ENCODE measurements around the gene LDB2.

Gene LDB2

DNA sequence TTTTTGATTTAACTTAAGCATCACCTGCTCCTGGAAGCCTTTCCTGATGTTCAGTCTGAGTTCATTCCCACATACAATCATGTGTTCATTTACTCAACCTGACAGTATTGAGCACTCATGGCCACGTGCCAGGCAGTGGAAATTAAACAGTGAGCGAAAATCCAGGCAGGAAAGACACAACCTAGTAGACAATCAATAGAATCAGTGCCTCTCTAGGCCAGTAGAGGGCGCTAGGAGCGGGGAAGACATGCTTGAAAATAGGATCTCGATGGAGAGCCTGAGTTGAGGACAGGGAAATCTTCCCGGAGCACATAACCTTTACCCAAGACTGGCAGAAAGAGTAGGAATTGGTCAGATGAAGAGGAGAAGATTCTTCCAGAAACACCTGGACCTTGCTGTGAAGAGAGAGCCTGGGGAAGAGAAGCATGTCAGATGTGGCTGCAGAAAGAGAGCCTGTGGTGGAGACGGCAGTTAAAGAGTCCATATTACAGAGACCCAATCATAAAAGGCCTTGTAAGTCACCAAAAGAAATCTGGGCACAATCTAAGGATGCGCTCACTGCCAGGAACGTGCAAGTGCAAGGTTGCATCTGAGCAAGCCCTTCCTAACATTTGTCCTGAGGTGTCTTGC, 103.5 kb downstream of the LDB2 start:
- peak; percentile 1 for DNase-seq

DNA sequence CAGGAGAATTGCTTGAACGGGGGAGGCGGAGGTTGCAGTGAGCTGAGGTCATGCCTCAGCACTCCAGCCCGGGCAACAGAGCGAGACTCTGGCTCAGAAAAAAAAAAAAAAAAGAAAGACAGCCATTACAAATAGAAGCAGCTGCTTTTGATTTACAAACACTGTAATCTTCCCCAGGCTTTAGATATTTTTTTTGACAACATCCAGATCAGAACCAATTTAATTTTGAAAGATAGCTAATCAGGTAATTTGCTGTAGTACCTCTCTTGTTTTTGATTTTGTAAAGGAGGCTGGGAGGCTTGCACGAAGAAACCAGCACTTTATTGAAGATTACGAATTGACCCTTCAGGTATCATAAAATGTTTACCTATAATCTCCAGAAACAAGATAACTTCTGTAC, 107.0 kb downstream of the LDB2 start:
- DNase-seq, result no peak

DNA sequence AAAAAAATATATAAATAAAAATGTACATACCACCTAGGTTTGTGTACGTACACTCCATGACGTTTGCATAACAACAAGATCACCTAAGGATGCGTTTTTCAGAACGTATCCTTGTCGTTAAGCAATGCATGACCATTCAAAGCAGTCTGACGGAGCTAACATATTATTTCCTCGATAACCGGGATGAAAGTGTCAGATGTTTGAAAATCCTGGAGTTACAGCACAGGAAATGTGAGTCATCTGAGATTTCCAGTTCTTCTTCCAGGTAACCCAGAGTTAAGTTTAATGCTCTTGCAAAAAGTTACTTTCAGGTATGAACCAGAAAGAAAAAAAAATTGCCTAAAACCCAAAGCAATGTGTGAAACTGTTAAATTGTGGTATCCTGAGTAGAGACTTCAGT, 107.9 kb downstream of the LDB2 start:
- no peak for DNase-seq

DNA sequence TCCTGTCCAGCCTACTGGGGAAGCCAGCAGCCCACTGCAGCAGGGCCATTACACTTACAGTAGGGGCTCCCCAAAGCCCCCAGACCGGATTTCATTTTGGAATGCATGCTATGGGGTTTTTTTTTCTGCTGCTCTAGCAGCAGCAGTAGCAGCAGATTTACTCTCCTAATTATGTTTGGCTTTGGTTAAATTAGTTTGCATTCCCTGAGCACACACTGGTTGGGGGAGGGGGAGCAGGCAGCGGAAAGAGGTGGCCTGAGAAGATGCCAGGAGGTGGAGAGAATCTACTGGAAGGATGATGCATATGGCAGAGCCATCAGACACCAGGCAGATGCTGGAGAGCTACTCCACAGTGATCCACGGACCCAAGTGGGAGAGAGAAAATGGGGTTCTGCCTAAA, 109.6 kb downstream of the LDB2 start:
- DNase-seq, result no peak

DNA sequence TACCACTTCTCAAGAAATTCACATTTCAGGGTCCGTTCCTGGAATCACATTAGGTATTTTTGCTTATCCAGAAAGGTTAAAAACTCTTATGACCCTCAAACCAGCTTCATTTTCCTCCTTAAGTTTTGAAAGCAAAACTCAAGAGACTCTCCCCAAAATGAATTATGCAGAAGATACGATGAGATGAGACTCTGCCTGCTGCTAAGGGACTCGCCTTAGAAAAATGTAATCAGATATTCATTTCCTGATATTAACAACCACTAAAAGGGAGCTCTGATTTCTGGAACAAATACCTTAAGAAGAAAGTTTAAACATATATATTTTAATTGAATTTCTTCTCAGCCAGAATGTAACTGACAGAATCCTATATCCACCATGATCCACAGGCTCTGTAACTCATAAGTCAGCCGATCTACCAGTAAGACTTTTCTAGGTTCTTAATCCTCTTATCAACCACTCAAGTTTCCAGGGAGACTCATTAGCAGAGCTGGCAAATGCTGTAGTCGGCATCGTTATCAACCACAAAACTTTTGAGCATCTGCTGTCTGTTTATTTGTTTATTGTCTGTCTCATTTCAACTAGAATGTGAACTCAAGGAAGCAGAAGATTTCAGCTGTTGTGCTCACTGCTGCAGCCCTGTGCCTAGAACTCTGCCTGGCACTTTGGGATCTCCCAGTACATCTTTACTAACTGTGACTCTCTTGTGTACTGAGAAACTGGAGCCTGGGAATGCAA, 112.5 kb downstream of the LDB2 start:
- DNase-seq, result no peak

DNA sequence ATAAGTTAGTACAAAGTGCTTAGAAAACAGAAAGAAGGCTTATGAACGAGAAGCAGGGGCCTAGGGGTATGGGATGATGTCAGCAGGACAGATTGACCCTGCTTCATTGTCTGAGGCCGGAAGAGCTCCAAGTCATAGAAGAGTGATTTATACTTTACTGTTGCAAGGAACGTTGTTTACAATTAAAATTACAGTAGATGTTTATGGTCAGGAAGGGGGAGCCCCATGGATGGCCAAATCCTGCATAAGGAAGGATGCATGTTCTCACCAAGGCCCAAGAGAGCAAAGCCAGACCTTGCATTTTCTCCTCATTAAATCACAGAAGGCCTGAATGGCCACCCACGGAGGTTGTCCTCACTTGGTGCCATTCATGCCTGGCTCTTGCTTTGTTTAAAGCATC, 115.3 kb downstream of the LDB2 start:
- no peak for DNase-seq

DNA sequence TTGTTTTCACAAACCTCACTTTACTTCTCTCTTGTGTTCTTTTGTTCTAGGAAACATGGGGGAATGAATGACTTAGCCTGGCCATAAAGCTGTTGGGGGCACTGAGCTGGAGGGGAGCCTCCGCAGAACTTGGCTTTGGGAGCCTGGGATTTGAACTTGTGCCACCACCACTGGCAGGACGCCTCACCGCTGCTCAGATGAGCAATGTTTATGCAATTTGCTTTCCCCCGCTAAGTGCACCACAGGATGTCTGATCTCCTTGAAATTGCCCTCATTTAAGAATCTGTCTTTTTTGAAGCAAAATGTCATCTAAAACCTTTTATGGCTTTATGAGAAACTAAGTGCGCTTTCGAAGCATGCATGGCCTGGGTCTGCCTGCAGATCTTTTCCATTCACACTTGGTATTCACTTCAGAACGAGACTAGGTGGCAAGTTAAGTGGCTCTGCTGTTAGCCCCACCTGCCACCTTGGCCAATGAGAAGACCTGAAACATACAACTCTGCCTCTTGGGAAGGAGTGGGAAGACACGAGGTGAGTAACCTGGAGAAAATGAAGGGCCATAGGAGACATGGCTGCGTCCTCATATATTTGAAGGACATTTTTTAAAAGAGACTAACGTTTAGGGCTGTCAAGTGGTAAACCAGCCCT, 119.3 kb downstream of the LDB2 start:
- no peak for DNase-seq

DNA sequence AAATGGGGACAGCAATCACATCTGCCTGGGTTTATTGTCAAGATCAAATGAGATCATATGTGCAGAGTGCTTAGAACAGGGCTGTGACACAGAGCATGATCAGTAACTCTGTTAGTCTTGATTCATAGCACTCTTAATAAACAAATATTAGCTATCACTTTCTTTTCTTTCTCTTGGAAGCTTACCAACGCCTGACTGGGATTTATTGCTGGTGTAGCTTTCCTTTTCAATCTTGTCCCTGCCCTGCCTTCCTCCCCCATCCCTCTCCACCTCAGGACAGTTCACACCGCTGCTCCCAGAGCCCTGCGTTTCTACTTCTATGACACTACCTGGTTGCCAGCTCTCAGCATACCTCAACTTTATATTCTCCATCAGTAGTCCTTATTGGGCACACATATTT, 120.7 kb downstream of the LDB2 start:
- no peak for DNase-seq

DNA sequence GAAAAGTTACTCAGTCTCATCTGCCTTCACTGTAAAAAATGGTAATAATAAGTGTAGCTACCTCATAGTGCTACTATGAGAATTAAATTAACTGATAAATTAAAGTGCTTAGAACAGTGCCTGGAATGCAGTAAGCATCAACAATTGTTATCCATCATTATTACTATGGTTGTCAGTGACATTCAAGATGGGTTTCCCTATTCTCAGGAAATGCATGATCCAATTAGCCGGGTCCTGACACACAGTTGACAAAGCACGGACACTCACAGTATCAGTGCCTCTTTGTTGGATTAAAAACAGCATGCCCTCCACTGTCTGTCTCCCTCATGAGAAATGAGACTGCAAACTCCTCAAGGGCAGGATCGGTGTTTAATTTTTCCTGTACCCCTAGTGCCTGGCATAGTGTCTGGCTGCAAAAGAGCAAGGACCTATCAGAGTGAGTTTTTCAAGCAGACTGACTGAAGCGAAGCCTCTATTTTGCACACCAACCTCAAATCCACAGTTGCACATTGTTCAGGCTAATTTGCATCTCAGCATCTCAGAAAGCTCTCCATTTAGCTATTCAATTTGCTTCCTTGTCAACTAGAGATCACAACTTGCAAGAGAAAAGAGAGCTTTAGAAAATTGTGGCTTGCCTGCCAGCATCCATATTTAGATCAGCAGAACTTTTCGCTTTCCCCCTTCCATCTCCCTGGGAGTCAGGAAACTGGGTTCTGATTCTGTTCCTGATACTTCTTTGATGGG, 122.9 kb downstream of the LDB2 start:
- no peak for DNase-seq

DNA sequence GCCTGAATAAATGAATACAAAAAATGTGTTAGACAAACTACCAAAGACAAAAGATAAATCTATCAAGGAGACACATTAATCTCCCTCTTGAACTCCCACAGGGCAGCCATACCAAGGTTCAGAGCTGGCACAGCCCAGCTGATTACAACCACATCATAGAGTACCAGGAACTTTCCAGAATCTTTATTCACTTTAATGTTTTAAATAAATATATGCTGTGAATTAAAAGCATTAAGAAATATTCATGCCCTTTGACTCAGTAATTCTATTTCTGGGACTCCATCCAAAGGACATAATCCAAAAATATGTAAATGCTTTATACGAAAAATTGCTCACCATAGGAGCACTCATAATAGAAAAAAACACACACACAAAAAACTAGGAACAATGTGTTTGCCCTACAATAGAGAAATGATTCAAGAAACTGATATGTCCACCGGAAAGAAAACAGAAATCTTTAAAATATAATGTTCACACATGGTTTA, 126.0 kb downstream of the LDB2 start:
- no peak for DNase-seq

DNA sequence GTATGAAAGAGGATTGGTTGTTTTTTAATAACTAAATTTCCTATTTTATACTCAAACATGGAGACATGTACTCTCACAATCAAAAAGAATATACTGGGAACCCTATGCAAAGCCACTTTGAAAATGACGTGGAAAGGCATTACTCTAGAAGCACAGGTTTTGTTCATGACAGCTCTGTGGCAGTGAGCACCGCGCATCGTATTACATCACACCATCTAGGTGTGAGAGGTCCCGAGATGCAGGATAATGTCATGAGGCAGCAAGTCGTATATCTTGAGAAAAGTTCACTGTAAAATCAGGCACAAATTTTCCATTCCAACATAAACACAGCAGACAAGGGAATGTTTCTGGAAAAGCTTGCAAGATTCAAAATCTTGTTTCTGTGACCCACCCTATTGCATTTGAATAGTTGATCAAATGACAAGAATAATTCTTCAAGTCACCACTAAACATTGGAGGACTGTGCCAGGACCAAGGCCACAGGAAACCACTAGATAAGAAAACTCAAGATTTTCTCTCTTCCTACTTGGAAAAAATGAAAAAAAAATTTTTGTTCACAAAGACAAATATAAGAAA, 127.6 kb downstream of the LDB2 start:
- no peak for DNase-seq

DNA sequence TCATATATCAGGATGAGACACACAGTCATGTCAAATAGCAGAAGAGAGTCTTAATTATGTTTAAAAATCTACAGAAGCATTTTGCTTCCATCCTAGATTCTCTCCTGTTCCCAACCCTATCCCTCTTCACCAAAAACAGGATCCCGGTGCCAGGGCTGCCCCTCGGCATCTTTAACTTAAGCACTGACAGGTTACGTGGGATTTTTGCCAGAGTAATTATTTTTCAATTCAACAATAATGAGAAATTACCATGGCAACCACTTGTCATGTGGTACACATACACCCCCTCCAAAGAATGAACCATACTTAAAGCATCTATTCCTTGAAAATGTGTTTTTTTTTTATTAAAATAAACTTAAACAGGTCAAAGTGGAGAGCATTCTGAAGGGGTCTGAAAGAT, 130.6 kb downstream of the LDB2 start:
- no peak for DNase-seq

DNA sequence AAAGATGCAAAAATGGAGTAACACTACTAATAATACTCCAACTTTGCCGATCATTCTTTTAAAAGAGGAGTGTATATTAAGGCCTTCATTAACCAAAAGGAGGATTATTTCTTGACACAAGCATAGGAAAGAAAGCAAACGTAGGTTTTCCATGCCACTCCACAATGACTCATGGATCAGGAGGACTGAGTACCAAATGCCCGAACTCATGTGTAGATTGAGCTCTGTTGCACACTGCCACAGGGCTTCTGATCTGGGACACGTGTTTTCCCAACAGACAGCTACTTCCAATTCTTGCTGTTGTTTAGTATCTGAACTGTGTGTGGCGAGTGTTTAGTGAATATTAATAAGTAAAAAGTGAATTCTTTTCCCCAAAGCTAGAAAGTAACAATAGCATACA, 131.2 kb downstream of the LDB2 start:
- DNase-seq, result no peak

DNA sequence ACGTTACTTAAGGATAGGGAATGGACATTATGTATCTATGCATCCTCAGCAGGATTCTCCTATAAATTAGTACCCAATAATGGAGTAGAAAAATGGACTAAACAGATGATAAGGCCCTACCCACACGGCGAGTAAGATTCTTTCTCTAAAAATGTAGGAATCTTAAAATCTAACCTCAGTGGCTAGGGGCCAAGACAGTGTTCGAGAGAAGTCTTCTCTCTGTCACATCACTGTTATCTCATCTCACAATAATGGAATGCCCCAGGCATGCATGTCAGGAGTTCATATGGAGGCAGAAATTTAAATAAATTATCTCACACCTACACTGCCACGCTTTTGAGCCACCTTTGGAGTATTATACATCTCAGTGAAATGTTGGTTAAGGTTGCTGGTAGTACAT, 132.9 kb downstream of the LDB2 start:
- no peak for DNase-seq

DNA sequence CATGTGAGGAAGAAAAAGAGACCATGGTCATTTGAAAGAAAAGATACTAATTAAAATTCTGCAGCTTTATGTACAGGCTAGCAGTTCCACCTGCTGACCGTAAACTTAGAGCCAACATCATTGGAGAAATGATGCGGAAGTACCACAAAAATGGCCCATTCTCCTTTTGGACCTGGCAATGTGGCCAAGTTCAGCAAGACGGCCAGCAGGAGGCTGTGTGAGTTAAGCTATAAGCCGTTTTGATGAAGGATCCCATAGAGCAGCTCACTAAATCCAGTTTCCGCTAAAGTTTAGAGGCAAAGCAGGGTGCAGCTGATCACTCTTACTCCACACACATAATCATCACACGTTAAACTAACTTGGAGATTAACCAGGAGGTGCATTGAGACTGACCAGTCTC, 133.8 kb downstream of the LDB2 start:
- DNase-seq, result no peak

DNA sequence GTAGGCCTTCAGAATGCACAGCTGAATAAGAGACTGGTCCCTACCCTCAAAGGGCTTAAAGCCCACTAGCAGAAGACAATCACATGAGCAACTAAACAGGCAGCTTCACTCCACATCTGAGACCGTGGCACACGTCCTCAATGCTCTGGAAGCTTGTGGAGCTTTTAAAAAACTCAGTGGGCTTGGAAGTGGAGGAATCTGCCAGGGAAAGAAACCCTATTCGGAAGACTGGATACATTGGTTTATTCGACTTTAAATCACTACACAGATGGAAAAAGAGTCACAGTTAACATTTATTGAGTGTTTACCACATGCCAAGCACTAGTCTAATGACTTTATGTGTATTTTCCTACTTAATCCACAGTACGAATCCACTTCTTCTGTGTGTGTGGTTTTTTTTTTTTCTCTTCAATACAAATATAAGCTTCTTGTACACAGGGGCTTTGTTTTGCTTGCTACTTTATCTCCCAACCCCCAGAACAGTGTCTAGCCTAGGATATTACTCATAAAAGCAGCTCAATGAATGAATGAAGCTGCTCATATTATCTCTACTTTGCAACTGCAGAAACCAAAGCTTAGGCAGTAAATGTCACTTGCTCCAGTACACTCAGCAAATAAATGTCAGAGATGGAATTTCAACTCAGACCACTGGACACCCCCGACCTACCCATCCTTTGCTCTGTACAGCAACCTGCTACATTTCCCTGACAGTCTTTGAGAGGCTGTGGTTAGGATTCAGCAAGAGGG, 137.7 kb downstream of the LDB2 start:
- no peak for DNase-seq

DNA sequence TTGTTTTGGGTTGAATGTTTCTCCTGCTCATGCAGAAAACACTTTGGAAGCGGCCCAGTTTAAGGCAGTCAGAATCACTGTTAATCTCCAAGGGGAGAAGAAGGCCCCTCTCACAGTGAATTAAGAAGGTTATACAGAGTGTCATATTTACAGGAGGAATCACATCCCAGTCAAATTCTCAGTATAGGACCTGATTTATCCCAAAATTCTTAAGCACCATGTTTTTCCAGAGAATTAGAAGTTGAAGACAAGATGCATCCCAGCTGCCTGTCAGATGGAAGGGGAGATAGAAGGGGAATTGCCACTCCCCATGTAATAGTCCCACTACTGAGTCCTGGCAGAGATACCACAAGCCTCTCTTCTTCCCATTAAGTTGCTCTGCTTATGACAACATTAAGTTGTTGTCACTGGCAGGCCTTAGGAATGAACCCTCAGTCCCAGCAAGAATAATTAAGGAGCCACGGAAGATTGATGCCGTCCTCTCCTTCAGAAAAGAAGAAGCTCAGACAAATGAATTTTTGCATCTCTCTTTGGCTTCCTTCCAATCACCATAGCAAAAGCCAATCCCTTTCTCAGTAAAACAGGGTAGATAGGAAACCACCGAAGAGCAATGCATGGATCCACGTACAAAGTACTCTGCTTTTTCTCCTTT, 138.4 kb downstream of the LDB2 start:
- no peak for DNase-seq

DNA sequence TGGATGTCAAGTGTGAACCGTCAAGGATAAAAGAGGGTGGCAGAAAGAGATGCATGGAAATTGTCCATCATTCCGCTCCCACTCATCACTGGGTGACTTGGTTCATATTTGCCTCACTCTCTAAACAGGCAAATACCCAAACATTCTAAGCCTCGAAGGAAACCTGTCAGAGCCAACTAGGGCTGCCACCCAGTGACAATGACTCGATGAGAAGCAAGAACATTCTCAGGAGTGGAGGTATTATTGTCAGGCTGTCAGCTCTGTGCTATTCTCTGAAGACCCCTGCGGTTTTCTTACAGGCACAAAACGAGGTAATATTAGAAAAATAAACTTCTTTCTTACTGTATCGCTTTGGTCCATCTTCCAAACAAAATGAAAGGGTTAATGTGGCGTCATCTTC, 139.6 kb downstream of the LDB2 start:
- DNase-seq, result no peak

DNA sequence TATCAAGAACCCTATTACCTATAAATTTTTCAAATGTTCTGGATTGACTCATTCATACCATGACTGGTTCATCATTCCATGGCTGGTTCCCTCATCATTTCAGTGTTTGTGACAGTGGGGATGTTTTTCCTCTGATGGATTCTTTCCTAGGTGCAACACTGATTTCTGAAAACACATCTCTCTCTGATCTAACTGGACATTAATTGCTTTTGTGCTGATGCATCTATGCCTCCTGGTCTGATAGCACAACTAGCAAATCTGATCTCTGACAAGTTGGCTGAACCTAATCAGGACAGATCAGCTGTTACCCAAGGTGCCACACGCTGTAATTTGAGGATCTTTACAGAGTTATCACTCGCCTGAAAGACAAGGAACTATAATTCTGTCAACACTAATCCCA, 140.2 kb downstream of the LDB2 start:
- no peak for DNase-seq

DNA sequence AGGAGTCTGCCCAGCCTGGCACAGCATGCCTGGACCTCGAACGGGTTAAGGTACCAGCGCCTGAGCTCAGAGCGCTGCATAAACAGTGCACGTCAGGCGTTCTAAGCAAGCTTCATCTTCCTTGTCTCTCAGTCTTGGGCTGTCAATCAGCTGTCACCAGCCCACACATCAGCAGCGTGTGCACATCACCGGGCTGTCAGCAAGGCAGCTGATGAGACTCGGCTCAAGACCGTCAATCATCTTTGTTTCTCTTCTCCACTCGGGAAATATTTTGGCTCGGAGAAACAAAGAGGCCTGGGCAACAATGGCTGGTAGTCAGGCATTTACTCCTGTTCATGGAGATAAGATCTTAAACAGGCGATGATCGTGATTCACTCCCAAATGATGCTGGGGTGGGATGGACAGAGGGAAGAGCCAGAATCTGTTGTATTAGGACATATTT, 141.3 kb downstream of the LDB2 start:
- DNase-seq, result no peak

DNA sequence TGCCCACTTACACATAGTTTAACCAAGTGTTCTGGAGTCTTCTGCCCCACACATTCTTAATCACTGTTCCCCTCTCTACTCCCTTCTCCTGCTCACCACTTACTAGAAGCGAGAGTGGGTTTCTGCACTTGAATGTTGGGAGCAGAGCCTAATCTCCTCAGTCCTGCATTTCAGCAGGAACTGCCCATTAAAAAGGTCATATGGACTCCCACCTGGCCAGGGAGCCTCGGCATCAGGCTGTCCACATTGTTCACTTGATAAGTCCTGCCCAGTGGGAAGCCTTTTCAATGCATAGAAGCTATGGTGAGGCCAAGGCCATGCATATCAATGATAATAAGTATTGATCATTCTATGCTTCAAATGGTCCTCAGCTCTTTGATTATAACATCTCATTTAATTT, 144.3 kb downstream of the LDB2 start:
- no peak for DNase-seq

DNA sequence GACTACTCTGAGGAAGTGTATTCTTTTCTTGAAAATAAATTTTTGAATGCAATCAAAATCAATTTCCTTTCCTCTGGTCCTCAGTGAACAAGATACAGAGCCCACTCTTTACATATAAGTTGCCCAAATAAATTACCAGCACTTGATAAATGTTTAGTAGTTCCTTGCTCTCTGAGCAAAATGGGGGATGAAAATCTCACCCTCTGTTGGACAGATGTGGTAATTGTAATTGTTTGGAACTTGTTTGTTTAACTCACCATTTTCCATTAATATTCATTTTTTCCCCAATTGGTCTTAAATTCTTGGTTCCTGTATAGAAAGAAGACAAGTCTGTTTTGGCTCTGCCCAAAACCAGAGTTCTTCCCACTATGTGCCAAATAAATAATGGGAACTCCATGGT, 146.3 kb downstream of the LDB2 start:
- no peak for DNase-seq
